GM12865 (cell line): ENCODE results near the gene ALDH4A1.

ENCODE experiments used
- DNase-seq: peaks from one replicate; pipeline ENCODE4 v3.0.0; 2010; ENCODE audit warnings: low read depth
- H3K4me3 ChIP-seq: 2 replicates; pipeline ENCODE4 v1.5.1; 2011; ENCODE audit warnings: mild to moderate bottlenecking, low read depth, low read length, control low read depth
- TF ChIP-seq, protein P1 (sequence below): IDR thresholded peaks from 2 replicates; pipeline ENCODE4 v1.5.1; 2011; ENCODE audit warnings: low read length, control low read depth, low read depth, inconsistent platforms; ENCODE audit not compliant: insufficient read depth; ENCODE audit errors: missing control alignments

Gene ALDH4A1

DNA sequence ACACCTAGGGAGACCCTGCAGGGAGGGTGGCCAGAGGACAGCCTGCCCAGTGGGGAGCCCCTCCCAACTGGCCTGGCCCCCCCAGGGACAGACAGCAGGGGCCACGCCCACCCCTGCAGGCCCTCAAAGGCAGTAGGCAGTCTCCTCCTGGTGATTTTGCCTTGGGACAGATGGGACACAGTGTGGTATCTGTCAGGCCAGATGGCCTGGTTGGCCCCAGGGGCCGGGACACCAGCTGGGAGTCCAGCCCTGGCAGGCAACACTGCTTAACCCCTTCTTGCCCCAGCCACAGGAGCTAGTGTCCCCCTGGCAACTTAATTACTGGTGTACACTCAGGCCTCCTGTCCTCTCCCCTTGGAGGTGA lies 36.3 kb upstream of the ALDH4A1 start:
- no peak overlapping the region for H3K4me3 ChIP-seq
- no peak for DNase-seq
- TF ChIP-seq, protein P1, sequence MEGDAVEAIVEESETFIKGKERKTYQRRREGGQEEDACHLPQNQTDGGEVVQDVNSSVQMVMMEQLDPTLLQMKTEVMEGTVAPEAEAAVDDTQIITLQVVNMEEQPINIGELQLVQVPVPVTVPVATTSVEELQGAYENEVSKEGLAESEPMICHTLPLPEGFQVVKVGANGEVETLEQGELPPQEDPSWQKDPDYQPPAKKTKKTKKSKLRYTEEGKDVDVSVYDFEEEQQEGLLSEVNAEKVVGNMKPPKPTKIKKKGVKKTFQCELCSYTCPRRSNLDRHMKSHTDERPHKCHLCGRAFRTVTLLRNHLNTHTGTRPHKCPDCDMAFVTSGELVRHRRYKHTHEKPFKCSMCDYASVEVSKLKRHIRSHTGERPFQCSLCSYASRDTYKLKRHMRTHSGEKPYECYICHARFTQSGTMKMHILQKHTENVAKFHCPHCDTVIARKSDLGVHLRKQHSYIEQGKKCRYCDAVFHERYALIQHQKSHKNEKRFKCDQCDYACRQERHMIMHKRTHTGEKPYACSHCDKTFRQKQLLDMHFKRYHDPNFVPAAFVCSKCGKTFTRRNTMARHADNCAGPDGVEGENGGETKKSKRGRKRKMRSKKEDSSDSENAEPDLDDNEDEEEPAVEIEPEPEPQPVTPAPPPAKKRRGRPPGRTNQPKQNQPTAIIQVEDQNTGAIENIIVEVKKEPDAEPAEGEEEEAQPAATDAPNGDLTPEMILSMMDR: no peak

DNA sequence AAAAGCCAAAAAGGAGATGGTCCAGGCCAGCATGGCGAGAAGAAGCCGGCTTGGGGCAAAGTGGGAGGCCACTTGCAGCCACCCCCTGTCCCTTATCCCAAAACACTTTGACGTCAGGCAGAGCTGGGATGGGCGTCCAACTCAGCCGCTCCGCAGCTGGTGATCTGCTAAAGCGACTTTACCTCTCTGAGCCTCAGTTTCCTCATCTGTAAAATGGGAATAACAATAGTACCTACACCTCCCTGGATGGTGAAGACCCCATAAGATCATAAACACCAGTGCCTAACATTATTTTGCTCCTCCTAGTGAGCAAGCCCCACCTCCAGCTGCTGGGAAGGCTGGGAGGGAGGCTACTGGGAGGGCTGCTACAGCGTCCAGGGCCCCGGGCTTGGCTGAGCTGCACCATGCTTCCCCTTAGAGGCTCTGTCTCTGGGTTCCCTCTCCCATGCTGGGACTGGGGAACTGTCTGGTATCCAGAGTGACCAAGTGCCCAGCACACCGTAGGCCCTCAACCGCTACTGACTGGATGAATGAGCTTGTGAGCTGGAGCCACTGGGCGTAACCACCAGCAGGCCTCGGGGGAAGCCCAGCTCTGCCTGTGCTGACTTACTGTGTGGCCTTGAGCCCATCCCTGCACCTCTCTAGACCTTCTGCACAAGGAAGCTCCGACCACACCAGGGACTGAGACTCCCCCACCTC lies 35.8 kb upstream of the ALDH4A1 start:
- TF ChIP-seq, protein P1: no peak
- no peak for DNase-seq
- no peak overlapping the region for H3K4me3 ChIP-seq

DNA sequence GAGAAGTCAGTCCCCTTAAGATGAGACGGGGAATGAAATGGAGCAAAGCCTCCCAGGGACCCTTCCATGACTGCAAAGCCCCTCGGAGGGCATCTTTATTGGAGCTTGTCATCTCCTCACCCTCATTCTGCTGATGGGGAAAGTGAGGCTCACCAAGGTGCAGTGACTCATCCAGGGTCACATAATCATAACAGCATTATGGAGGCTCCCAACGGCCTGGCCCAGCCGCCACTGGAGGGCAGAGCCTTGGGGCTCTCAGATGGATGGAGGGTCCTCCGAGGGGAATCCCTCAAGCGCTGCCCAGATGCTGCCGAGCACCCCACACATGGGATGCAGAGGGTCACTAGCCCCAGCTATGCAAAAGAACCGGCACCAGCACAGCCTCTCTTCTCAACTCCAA lies 35.2 kb upstream of the ALDH4A1 start:
- TF ChIP-seq, protein P1: no peak
- no peak for DNase-seq

DNA sequence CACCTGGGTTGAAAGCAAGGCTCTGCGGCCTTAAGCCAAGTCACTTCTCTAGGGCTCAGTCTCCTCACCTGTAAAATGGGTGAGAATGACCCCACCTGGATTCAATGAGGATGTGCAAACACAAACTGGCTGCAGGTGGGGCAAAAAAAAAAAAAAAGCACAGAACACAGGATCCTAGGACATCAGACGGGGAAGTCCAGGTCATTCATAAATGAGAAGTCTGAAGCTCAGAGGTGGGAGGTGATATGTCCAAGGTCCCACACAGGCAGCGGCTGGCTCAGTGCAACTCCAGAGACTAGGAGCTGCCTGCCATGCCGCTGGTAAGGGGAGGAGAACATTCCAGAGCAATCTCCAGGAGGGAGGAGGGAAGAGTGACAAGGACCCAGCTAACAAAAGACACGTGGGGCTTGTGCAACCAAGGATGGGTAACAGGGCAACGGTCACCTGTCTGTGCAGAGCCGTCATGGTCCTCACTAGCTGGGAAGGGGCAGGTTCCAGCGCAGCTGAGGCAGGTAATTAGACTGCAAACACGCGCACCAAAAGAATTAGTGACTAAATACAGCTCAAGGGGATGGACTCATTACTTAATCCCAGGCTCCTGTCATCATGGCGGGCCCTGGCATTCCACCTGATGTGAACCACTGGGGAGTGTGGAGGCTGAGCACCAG lies 34.6 kb upstream of the ALDH4A1 start:
- no peak overlapping the region for H3K4me3 ChIP-seq
- DNase-seq: no peak
- TF ChIP-seq, protein P1: no peak

More for the DNA sequence above, 35.2 kb upstream of the ALDH4A1 start:
- H3K4me3 ChIP-seq: no peak overlapping the region

DNA sequence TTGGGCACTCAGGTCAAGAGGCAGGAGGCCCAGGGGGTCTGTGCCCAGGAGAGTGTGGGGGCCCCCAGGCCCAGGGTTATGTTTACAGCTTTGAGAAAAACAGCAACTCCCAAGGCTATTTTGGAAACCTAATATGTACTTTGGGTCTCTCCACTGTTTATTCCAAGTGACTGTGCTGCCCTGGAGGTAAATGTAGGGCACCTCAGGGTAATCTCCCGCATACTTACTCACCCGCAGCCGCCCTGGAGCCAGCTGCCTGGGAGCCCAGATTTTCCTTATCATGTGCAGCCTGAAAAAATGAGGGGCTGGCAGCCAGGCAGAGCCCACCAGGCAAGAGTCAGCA lies 34.1 kb upstream of the ALDH4A1 start:
- TF ChIP-seq, protein P1: no peak

DNA sequence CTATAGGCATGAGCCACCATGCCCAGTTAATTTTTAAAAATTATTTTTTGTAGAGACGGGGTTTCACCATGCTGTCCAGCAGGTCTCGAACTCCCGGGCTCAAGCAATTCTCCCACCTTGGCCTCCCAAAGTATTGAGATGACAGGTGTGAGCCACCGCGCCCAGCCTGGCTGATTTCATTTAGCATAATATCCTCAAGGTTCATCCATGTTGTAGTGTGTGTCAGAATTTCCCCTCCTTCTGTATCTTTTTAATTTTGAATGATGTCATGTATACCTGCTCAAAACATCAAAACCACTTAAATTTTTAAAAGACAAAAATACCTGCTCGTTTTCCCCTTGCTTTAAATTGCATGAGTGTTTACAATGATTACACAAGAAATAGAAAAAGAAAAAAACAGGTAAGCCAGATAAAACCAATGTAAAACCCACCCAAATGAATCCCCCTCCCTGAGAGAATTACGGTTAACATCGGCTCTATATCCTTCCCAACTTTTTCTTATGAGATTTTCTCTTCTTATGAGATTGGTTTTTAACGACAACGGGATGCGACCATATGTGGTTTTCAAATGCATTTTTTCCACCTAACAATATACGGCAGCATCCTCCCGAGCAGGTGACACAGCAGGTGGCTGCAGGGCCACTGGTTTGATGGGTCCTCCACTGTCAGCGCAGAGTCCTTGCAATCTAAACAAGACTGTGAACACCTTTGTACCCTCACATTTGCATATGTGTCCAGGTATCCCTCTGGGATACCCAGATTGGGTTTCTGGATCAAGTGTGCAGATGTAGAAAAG lies 32.0 kb upstream of the ALDH4A1 start:
- DNase-seq: no peak
- no peak overlapping the region for H3K4me3 ChIP-seq
- TF ChIP-seq, protein P1: no peak

More for the DNA sequence above, 34.1 kb upstream of the ALDH4A1 start:
- DNase-seq: no peak
- H3K4me3 ChIP-seq: no peak overlapping the region
